ENCODE data around the gene UPK3A. TPM values are rescaled to one million over a fixed set of nuclear protein-coding genes. Genes with fewer than 3 reads are reported as not detected.

Gene UPK3A
- total and polyA plus RNA-seq, 2 of the 8 experiments (the other 6 are each of a cell fraction or from before 2014, with no cell fraction given), result 0.35 to 1.7 TPM

GRCh38 chr22:45324311-45324711, 39.6 kb downstream of the UPK3A start:
- POLR2A ChIA-PET (ENCODE audit: partially characterized antibody), result interaction anchor here (1.2 kb wide), 1 partner anchor 11 kb away, joined by 3 read pairs; no protein-coding TSS in a partner anchor
- no peak overlapping the region for H2BK120ac ChIP-seq (replicated peaks; ENCODE audit: low read depth, low read length)
- no peak overlapping the region for H3K4me3 ChIP-seq (ENCODE audit: extremely low read depth in 1 of 4, insufficient read depth in 2 of 4, low read depth in 3 of 4, low read length in 4 of 4)
- peaks cover 0 to 2% of the 10 kb centered on the region in 2 experiments for H4K20me1 ChIP-seq (replicated peaks in 1 of 2; ENCODE audit: control insufficient read depth in 1 of 2, insufficient read depth in 2 of 2, low read length in 2 of 2)
- no peaks in the 10 kb centered on the region for H3K9me3 ChIP-seq (ENCODE audit: insufficient read depth in 2 of 2, low read depth in 1 of 2, low read length in 1 of 2)
- H4K91ac ChIP-seq (replicated peaks; ENCODE audit: insufficient read length, low read length), result no peak overlapping the region
- H3K79me2 ChIP-seq (ENCODE audit: control insufficient read depth in 1 of 2, insufficient read depth in 2 of 2, low read length in 2 of 2), result peaks cover 0 to 19% of the 10 kb centered on the region in 2 experiments; a peak in 1 of 4 replicates
- H2BK20ac ChIP-seq (ENCODE audit: low read length), result no peak overlapping the region
- no peak overlapping the region for H3K23ac ChIP-seq (ENCODE audit: insufficient read length)
- no peak overlapping the region for H2AFZ ChIP-seq (ENCODE audit: low read length)
- H3K23me2 ChIP-seq (ENCODE audit: low read depth, low read length), result no peaks in the 10 kb centered on the region
- no peak overlapping the region for H2AK5ac ChIP-seq (ENCODE audit: low read depth, low read length)
- H2BK15ac ChIP-seq (ENCODE audit: low read length), result no peak overlapping the region
- no peak for FAIRE-seq
- H3K27me3 ChIP-seq (replicated peaks in 1 of 4; ENCODE audit: control insufficient read depth in 3 of 4, extremely low read depth in 1 of 4, insufficient read depth in 3 of 4, low read length in 3 of 4), result no peaks in the 10 kb centered on the region
- no peaks in the 10 kb centered on the region; the same call in 1 of the 2 replicates for H3K79me1 ChIP-seq (ENCODE audit: low read depth, low read length)
- 92% methylated on average over 12 of the region's 12 CpGs; no CpG with 5 or more reads in 1 of the 2 experiments for WGBS, 2 experiments (ENCODE audit: extremely low coverage in 1 of 2, insufficient coverage in 1 of 2, insufficient read length in 1 of 2, insufficient replicate concordance in 2 of 2, low coverage in 1 of 2, low lambda C conversion rate in 2 of 2, missing lambda C conversion rate in 1 of 2)
- H2BK12ac ChIP-seq (ENCODE audit: low read depth, low read length), result no peak overlapping the region
- no peak overlapping the region for H3K18ac ChIP-seq (ENCODE audit: extremely low read depth, low read length)
- H4K8ac ChIP-seq (ENCODE audit: extremely low read depth, insufficient read depth, low read length), result no peak overlapping the region
- CTCF ChIA-PET (ENCODE audit: partially characterized antibody), result interaction anchor here (0.7 to 2.8 kb wide), 3 partner anchors 11 to 47 kb away, joined by 3 to 19 read pairs (median 5); partner anchors contain the start of gene UPK3A
- H3K36me3 ChIP-seq (ENCODE audit: control insufficient read depth in 2 of 4, insufficient read depth in 4 of 4, low read length in 3 of 4), result peaks cover 0 to 15% (median 10%) of the 10 kb centered on the region in 4 experiments; a peak in 6 of 8 replicates
- no peak overlapping the region for H4K5ac ChIP-seq (ENCODE audit: insufficient read length, low read depth, low read length)
- H2BK5ac ChIP-seq (ENCODE audit: low read depth, low read length), result no peak overlapping the region
- H3K14ac ChIP-seq (ENCODE audit: insufficient read length), result no peak overlapping the region
- DNase-seq (ENCODE audit: low read depth in 1 of 2, low spot score in 2 of 2), result no peak
- H3K56ac ChIP-seq (replicated peaks; ENCODE audit: insufficient read length, low read depth, low read length), result no peak overlapping the region
- no peak overlapping the region for H3K9ac ChIP-seq (replicated peaks in 1 of 4; ENCODE audit: extremely low read depth in 1 of 4, low read depth in 3 of 4, low read length in 3 of 4)
- no peak overlapping the region for H3K27ac ChIP-seq (ENCODE audit: low read depth, low read length)
- H3K4me1 ChIP-seq (replicated peaks in 1 of 4; ENCODE audit: control insufficient read depth in 3 of 4, insufficient read depth in 4 of 4, low read length in 3 of 4), result no peaks in the 10 kb centered on the region
- H3K4ac ChIP-seq (replicated peaks; ENCODE audit: insufficient read length, low read depth, low read length), result no peak overlapping the region
- no peak overlapping the region for H3K4me2 ChIP-seq (ENCODE audit: insufficient read depth in 1 of 2, low read depth in 2 of 2, low read length in 2 of 2)
- no peak for TF ChIP-seq HDAC6 (IDR thresholded peaks at IDR 0.05; ENCODE audit: low read depth, low read length)
- TF ChIP-seq CHD1 (IDR thresholded peaks at IDR 0.05; ENCODE audit: low read depth, low read length), result no peak
- no peak for TF ChIP-seq SAP30 (IDR thresholded peaks at IDR 0.05; ENCODE audit: insufficient read depth, insufficient replicate concordance, low read length)
- TF ChIP-seq SP1 (IDR thresholded peaks at IDR 0.05; ENCODE audit: low read depth, low read length), result no peak
- TF ChIP-seq MAFK (IDR thresholded peaks at IDR 0.05; ENCODE audit: low read depth, low read length), result no peak
- no peak for TF ChIP-seq TAF1 (IDR thresholded peaks at IDR 0.05; ENCODE audit: low read depth, low read length)
- TF ChIP-seq ATF2 (IDR thresholded peaks at IDR 0.05; ENCODE audit: low read length), result no peak
- TF ChIP-seq CBX5 (IDR thresholded peaks at IDR 0.05; ENCODE audit: low read depth, low read length), result no peak
- TF ChIP-seq BCL11A (IDR thresholded peaks at IDR 0.05; ENCODE audit: low read depth in 2 of 2, low read length in 2 of 2), result no peak
- TF ChIP-seq TEAD4 (IDR thresholded peaks at IDR 0.05; ENCODE audit: low read depth, low read length), result no peak
- no peak for TF ChIP-seq SUZ12 (IDR thresholded peaks at IDR 0.05; ENCODE audit: low read length)
- no peak for TF ChIP-seq SIRT6 (IDR thresholded peaks at IDR 0.05; ENCODE audit: low read length)
- TF ChIP-seq EZH2 (IDR thresholded peaks at IDR 0.05; ENCODE audit: low read depth, low read length, severe bottlenecking), result no peak
